ENCODE results near the gene HECW1.

DNA sequence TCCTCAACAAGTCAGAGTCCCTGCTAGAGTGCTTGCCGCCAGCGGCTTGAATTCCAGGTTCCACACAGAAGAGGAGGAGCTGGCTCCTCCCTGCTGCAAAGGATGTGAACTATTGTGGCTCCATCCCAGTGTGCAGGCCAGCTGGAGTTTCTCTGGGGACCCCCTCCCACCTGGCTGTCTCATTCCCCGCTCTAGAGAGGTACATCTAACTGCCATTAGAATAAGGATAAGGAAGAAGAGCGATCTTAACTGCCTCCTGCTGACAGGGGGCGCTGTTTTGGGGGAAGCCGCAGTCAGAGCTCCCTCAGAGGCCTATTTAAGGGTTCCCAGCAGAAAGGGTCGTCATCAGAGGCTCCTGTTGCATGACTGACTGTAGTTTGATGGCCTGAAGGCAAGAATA lies 40.8 kb upstream of the HECW1 start:
- TF ChIP-seq, protein P1, sequence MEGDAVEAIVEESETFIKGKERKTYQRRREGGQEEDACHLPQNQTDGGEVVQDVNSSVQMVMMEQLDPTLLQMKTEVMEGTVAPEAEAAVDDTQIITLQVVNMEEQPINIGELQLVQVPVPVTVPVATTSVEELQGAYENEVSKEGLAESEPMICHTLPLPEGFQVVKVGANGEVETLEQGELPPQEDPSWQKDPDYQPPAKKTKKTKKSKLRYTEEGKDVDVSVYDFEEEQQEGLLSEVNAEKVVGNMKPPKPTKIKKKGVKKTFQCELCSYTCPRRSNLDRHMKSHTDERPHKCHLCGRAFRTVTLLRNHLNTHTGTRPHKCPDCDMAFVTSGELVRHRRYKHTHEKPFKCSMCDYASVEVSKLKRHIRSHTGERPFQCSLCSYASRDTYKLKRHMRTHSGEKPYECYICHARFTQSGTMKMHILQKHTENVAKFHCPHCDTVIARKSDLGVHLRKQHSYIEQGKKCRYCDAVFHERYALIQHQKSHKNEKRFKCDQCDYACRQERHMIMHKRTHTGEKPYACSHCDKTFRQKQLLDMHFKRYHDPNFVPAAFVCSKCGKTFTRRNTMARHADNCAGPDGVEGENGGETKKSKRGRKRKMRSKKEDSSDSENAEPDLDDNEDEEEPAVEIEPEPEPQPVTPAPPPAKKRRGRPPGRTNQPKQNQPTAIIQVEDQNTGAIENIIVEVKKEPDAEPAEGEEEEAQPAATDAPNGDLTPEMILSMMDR (IDR thresholded peaks at IDR 0.05; ENCODE audit: control extremely low read depth in 1 of 3, insufficient read depth in 1 of 3, low read depth in 1 of 3, low read length in 3 of 3) = peak; percentile 66 to 89 (median 77)
- TF ChIP-seq ASH2L (IDR thresholded peaks at IDR 0.05; ENCODE audit: low read length) (no peak), EZH2 (IDR thresholded peaks at IDR 0.05; ENCODE audit: low read depth, low read length, severe bottlenecking) (no peak), POLR2A (IDR thresholded peaks at IDR 0.05; ENCODE audit: control extremely low read depth in 1 of 2, low read depth in 2 of 2, low read length in 2 of 2) (no peak), KDM1A (IDR thresholded peaks at IDR 0.05; ENCODE audit: borderline replicate concordance, low read length) (peak; percentile 57; the same call in 1 of the 2 replicates), NANOG (IDR thresholded peaks at IDR 0.05; ENCODE audit: insufficient read depth, low read depth, low read length, poor library complexity, severe bottlenecking) (no peak), EGR1 (IDR thresholded peaks at IDR 0.05; ENCODE audit: borderline replicate concordance, low read depth, low read length) (no peak), BCL11A (IDR thresholded peaks at IDR 0.05; ENCODE audit: low read depth in 2 of 2, low read length in 2 of 2) (no peak)
- TF ChIP-seq, protein P2, sequence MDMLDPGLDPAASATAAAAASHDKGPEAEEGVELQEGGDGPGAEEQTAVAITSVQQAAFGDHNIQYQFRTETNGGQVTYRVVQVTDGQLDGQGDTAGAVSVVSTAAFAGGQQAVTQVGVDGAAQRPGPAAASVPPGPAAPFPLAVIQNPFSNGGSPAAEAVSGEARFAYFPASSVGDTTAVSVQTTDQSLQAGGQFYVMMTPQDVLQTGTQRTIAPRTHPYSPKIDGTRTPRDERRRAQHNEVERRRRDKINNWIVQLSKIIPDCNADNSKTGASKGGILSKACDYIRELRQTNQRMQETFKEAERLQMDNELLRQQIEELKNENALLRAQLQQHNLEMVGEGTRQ (IDR thresholded peaks at IDR 0.05; ENCODE audit: low read length) = no peak

Data from H1 (cell line).